ENCODE results near the gene PTPRG. TPM values are rescaled to one million over a fixed set of nuclear protein-coding genes. Genes with fewer than 3 reads are reported as not detected.

Gene PTPRG
- total RNA-seq, 1 donor = 41.0 TPM

- no peak overlapping the region for H3K4me3 ChIP-seq (ENCODE audit: low read depth, low read length)
- DNase-seq (ENCODE audit: low read depth) = peak; percentile 71
- TF ChIP-seq CTCF (IDR thresholded peaks at IDR 0.05; ENCODE audit: insufficient read depth, low read depth, low read length) = no peak
These were observed 287.5 kb downstream of the PTPRG start for GRCh38 chr3:61848885-61849284.

- peak; percentile 14 for DNase-seq (ENCODE audit: low read depth)
- no peak for TF ChIP-seq CTCF (IDR thresholded peaks at IDR 0.05; ENCODE audit: insufficient read depth, low read depth, low read length)
- H3K4me3 ChIP-seq (ENCODE audit: low read depth, low read length) = no peak overlapping the region
These were observed 292.5 kb downstream of the PTPRG start for GRCh38 chr3:61853912-61854311.

- TF ChIP-seq CTCF (IDR thresholded peaks at IDR 0.05; ENCODE audit: insufficient read depth, low read depth, low read length) = no peak
- no peak overlapping the region for H3K4me3 ChIP-seq (ENCODE audit: low read depth, low read length)
- no peak for DNase-seq (ENCODE audit: low read depth)
These were observed 293.8 kb downstream of the PTPRG start for GRCh38 chr3:61855211-61855610.

GRCh38 chr3:61857297-61857696, 295.9 kb downstream of the PTPRG start:
- no peak overlapping the region for H3K4me3 ChIP-seq (ENCODE audit: low read depth, low read length)
- TF ChIP-seq CTCF (IDR thresholded peaks at IDR 0.05; ENCODE audit: insufficient read depth, low read depth, low read length) = no peak
- no peak for DNase-seq (ENCODE audit: low read depth)

- DNase-seq (ENCODE audit: low read depth) = peak; percentile 32
- TF ChIP-seq CTCF (IDR thresholded peaks at IDR 0.05; ENCODE audit: insufficient read depth, low read depth, low read length) = peak; percentile 31
- no peak overlapping the region for H3K4me3 ChIP-seq (ENCODE audit: low read depth, low read length)
These were observed 296.7 kb downstream of the PTPRG start for GRCh38 chr3:61858054-61858453.

- TF ChIP-seq CTCF (IDR thresholded peaks at IDR 0.05; ENCODE audit: insufficient read depth, low read depth, low read length) = no peak
- no peak for DNase-seq (ENCODE audit: low read depth)
- H3K4me3 ChIP-seq (ENCODE audit: low read depth, low read length) = no peak overlapping the region
These were observed 300.0 kb downstream of the PTPRG start for GRCh38 chr3:61861410-61861809.

GRCh38 chr3:61862614-61863289, 301.4 kb downstream of the PTPRG start:
- no peak for DNase-seq (ENCODE audit: low read depth)
- no peak overlapping the region for H3K4me3 ChIP-seq (ENCODE audit: low read depth, low read length)
- no peak for TF ChIP-seq CTCF (IDR thresholded peaks at IDR 0.05; ENCODE audit: insufficient read depth, low read depth, low read length)
